Loucy (cell line): ENCODE measurements around the gene TPO.

ENCODE experiments used
- H2AFZ ChIP-seq: fragments of 200-600 bp; sonication (generic); 2 replicates; pipeline ENCODE4 v1.6.0; 2016; ENCODE audit warnings: antibody characterized with exemption, mild to moderate bottlenecking, low read length, moderate library complexity
- H3F3A ChIP-seq: fragments of 200-600 bp; 2 replicates; pipeline ENCODE4 v1.6.0; 2016; ENCODE audit warnings: antibody characterized with exemption, low read depth, mild to moderate bottlenecking
- H3K27me3 ChIP-seq: fragments of 200-600 bp; sonication (generic); 2 replicates; pipeline ENCODE4 v1.6.1; 2014; ENCODE audit warnings: low read length, mild to moderate bottlenecking; ENCODE audit not compliant: insufficient read depth, poor library complexity, severe bottlenecking
- H3K36me3 ChIP-seq: fragments of 200-600 bp; sonication (generic); 2 replicates; pipeline ENCODE4 v1.6.1; 2016; ENCODE audit warnings: low read length; ENCODE audit not compliant: insufficient read depth
- H3K4me1 ChIP-seq: fragments of 200-600 bp; sonication (generic); 2 replicates; pipeline ENCODE4 v1.5.1; 2014; ENCODE audit warnings: low read length, mild to moderate bottlenecking; ENCODE audit not compliant: insufficient read depth, poor library complexity, severe bottlenecking
- H3K4me2 ChIP-seq: fragments of 200-600 bp; sonication (generic); 2 replicates; pipeline ENCODE4 v1.6.0; 2014; ENCODE audit warnings: antibody characterized with exemption, low read length, low read depth, mild to moderate bottlenecking; ENCODE audit not compliant: poor library complexity, severe bottlenecking
- H3K4me3 ChIP-seq: fragments of 200-600 bp; sonication (generic); 2 replicates; pipeline ENCODE4 v1.5.1; 2014; ENCODE audit warnings: low read length, mild to moderate bottlenecking, mixed read lengths; ENCODE audit not compliant: poor library complexity, severe bottlenecking
- H3K79me2 ChIP-seq: fragments of 200-600 bp; sonication (generic); 2 replicates; pipeline ENCODE4 v1.6.1; 2014; ENCODE audit warnings: low read length; ENCODE audit not compliant: insufficient read depth
- H3K9ac ChIP-seq: fragments of 200-600 bp; sonication (generic); 2 replicates; pipeline ENCODE4 v1.6.0; 2014; ENCODE audit warnings: mild to moderate bottlenecking, low read depth, low read length, moderate library complexity; ENCODE audit not compliant: poor library complexity, severe bottlenecking
- H3K9me2 ChIP-seq: fragments of 200-600 bp; sonication (generic); replicated peaks from 2 replicates; pipeline ENCODE4 v1.6.1; 2016; ENCODE audit warnings: low read depth, low read length, mixed read lengths
- H3K9me3 ChIP-seq: fragments of 200-600 bp; sonication (generic); 2 replicates; pipeline ENCODE4 v1.6.1; 2014; ENCODE audit warnings: mild to moderate bottlenecking, antibody characterized with exemption, low read length, low read depth; ENCODE audit not compliant: insufficient read depth
- H4K20me1 ChIP-seq: fragments of 200-600 bp; sonication (generic); 2 replicates; pipeline ENCODE4 v1.6.0; 2014; ENCODE audit warnings: antibody characterized with exemption, low read length, mild to moderate bottlenecking; ENCODE audit not compliant: insufficient read depth, poor library complexity, severe bottlenecking
- EZH2phosphoT487 ChIP-seq: fragments of 200-600 bp; IDR thresholded peaks from 2 replicates; pipeline ENCODE4 v1.6.1; 2018; ENCODE audit warnings: antibody characterized with exemption, mild to moderate bottlenecking, moderate library complexity, borderline replicate concordance
- TF ChIP-seq, protein P1 (sequence below): fragments of 200-600 bp; sonication (generic); conservative IDR thresholded peaks from 2 replicates; pipeline ENCODE4 v1.5.1; 2014; ENCODE audit warnings: mild to moderate bottlenecking, antibody characterized with exemption, low read length

TPO gene

DNA sequence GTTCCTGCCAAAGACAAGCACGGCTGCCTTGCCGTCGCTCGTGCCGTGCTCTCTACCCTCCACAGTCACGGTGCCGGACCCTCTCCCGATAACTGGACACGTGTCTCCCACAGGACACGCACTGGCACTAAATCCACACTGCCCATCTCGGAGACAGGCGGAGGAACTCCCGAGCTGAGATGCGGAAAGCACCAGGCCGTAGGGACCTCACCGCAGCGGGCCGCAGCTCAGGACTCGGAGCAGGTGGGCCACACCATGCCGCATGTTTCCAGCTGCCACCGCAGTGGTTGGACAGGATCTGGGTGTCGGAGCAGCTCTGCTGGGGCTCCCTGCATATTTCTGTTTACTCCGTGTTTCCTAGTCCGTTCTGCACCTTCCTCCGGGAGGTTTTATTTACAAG, 127.2 kb downstream of the TPO start:
- no peak overlapping the region for H2AFZ ChIP-seq
- no peaks in the 10 kb centered on the region for H3K79me2 ChIP-seq
- no peaks in the 10 kb centered on the region for H4K20me1 ChIP-seq
- H3F3A ChIP-seq = no peaks in the 10 kb centered on the region
- H3K9me2 ChIP-seq = no peaks in the 10 kb centered on the region
- no peaks in the 10 kb centered on the region for H3K9me3 ChIP-seq
- no peaks in the 10 kb centered on the region for H3K27me3 ChIP-seq
- peaks cover 6% of the 10 kb centered on the region for H3K4me1 ChIP-seq
- H3K4me3 ChIP-seq = no peak overlapping the region
- no peak overlapping the region for H3K9ac ChIP-seq
- TF ChIP-seq EZH2phosphoT487 = no peak
- TF ChIP-seq, protein P1, sequence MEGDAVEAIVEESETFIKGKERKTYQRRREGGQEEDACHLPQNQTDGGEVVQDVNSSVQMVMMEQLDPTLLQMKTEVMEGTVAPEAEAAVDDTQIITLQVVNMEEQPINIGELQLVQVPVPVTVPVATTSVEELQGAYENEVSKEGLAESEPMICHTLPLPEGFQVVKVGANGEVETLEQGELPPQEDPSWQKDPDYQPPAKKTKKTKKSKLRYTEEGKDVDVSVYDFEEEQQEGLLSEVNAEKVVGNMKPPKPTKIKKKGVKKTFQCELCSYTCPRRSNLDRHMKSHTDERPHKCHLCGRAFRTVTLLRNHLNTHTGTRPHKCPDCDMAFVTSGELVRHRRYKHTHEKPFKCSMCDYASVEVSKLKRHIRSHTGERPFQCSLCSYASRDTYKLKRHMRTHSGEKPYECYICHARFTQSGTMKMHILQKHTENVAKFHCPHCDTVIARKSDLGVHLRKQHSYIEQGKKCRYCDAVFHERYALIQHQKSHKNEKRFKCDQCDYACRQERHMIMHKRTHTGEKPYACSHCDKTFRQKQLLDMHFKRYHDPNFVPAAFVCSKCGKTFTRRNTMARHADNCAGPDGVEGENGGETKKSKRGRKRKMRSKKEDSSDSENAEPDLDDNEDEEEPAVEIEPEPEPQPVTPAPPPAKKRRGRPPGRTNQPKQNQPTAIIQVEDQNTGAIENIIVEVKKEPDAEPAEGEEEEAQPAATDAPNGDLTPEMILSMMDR = no peak
- H3K36me3 ChIP-seq = no peaks in the 10 kb centered on the region
- no peak overlapping the region for H3K4me2 ChIP-seq

GRCh38 chr2:1541040-1541439, 127.8 kb downstream of the TPO start:
- no peak overlapping the region for H3K4me3 ChIP-seq
- TF ChIP-seq, protein P1 = 0 out of 2 replicates have a peak, but pooled peaks have one; percentile 11
- TF ChIP-seq EZH2phosphoT487 = no peak
- no peak overlapping the region for H3K9ac ChIP-seq
- H4K20me1 ChIP-seq = no peaks in the 10 kb centered on the region
- no peak overlapping the region for H3K4me2 ChIP-seq
- H3K4me1 ChIP-seq = peaks cover 6% of the 10 kb centered on the region
- H2AFZ ChIP-seq = no peak overlapping the region
- H3K9me2 ChIP-seq = no peaks in the 10 kb centered on the region
- H3K9me3 ChIP-seq = no peaks in the 10 kb centered on the region
- no peaks in the 10 kb centered on the region for H3K79me2 ChIP-seq
- no peaks in the 10 kb centered on the region for H3F3A ChIP-seq
- no peaks in the 10 kb centered on the region for H3K27me3 ChIP-seq
- no peaks in the 10 kb centered on the region for H3K36me3 ChIP-seq

DNA sequence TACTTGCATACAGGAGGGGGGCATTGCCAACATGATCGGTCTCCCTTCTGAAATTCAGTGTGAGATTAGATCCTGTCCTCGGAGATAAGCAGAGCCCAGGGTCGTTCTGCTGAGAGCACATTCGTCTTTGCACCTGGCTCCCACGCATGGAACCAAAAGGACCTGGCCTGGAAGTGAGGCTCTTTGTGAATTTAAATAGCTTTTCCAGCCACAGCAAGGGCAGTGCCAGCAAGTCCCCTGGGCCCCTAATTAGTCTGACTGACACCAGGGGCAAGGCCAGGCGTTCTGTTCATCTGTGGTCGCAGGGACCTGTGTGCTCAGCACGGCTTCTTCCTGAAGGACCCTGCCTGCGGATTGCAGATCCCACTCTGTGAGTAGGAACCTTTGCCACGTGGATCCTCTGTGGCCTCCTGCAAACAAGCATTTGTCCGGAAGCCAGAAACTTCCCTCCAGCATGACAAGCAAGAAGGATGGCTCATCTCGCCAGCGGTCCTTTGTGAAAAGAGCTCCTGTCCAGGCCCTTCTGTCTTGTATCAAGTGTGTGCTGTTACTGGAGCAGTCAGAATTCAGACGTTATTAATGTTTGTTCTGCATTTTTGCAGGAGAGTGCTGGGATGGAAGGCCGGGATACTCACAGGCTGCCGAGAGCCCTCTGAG, 128.7 kb downstream of the TPO start:
- Histone ChIP-seq H3K79me2 (no peaks in the 10 kb centered on the region), H3K4me3 (no peak overlapping the region), H3K4me1 (peaks cover 6% of the 10 kb centered on the region), H3K4me2 (no peak overlapping the region), H3K27me3 (no peaks in the 10 kb centered on the region), H3K9ac (no peak overlapping the region), H3K9me2 (no peaks in the 10 kb centered on the region), H4K20me1 (no peaks in the 10 kb centered on the region), H3F3A (no peaks in the 10 kb centered on the region), H3K9me3 (no peaks in the 10 kb centered on the region), H3K36me3 (no peaks in the 10 kb centered on the region), H2AFZ (no peak overlapping the region)
- TF ChIP-seq, protein P1 = no peak
- TF ChIP-seq EZH2phosphoT487 = no peak
